Stimulated activated effector memory CD8-positive, alpha-beta T cell treated with anti-CD3 and anti-CD28 coated beads, Interleukin-12 subunit alpha, Interleukin-12 subunit beta, amount 100 ng/mL, for 72 hours (primary cell): Measurements from ENCODE around the gene NTRK2.

Experiments
- ATAC-seq: fragments of 150-1000 bp; cut with Tn5 transposase; 2 replicates; pipeline ENCODE4 v1.10.0; 2021
- DNase-seq, 2 donors: peaks; one replicate each; pipeline ENCODE4 v3.0.0; 2021 to 2022; ENCODE audit warnings: low spot score in 2 of 2
- H3K27ac Mint-ChIP-seq: one replicate; pipeline ENCODE4 v1.8.0; 2022; ENCODE audit warnings: mild to moderate bottlenecking, mixed read lengths
- H3K36me3 Mint-ChIP-seq: one replicate; pipeline ENCODE4 v1.8.0; 2022; ENCODE audit warnings: mild to moderate bottlenecking, mixed read lengths
- H3K4me1 Mint-ChIP-seq: one replicate; pipeline ENCODE4 v1.8.0; 2022; ENCODE audit warnings: mixed read lengths
- H3K4me3 Mint-ChIP-seq: one replicate; pipeline ENCODE4 v1.8.0; 2022; ENCODE audit warnings: mild to moderate bottlenecking, mixed read lengths
- H3K9me3 Mint-ChIP-seq: one replicate; pipeline ENCODE4 v1.8.0; 2022; ENCODE audit warnings: mixed read lengths

The NTRK2 gene

GRCh38 chr9:84702471-84702870 is 32.9 kb downstream of the NTRK2 start:
- no peak for ATAC-seq
- DNase-seq: no peak
- Mint-ChIP-seq H3K4me1 (no peaks in the 10 kb centered on the region), H3K4me3 (no peak overlapping the region), H3K36me3 (no peaks in the 10 kb centered on the region), H3K9me3 (no peaks in the 10 kb centered on the region), H3K27ac (no peak overlapping the region)

- H3K9me3 Mint-ChIP-seq: no peaks in the 10 kb centered on the region
- H3K4me1 Mint-ChIP-seq: no peaks in the 10 kb centered on the region
- ATAC-seq: no peak
- H3K4me3 Mint-ChIP-seq: no peak overlapping the region
- DNase-seq: no peak
- no peaks in the 10 kb centered on the region for H3K36me3 Mint-ChIP-seq
- H3K27ac Mint-ChIP-seq: no peak overlapping the region
These were observed 34.3 kb downstream of the NTRK2 start for GRCh38 chr9:84703793-84704192.

GRCh38 chr9:84705128-84705527 is 35.6 kb downstream of the NTRK2 start:
- H3K4me3 Mint-ChIP-seq: no peak overlapping the region
- no peaks in the 10 kb centered on the region for H3K9me3 Mint-ChIP-seq
- peaks cover 5% of the 10 kb centered on the region for H3K4me1 Mint-ChIP-seq
- DNase-seq (no peak), ATAC-seq (no peak)
- no peaks in the 10 kb centered on the region for H3K36me3 Mint-ChIP-seq
- H3K27ac Mint-ChIP-seq: no peak overlapping the region

- no peak overlapping the region for H3K27ac Mint-ChIP-seq
- no peak for ATAC-seq
These were observed 38.9 kb downstream of the NTRK2 start for GRCh38 chr9:84708400-84708799.

GRCh38 chr9:84709056-84709455 is 39.5 kb downstream of the NTRK2 start:
- H3K9me3 Mint-ChIP-seq: no peaks in the 10 kb centered on the region
- ATAC-seq (no peak), DNase-seq (no peak)
- H3K4me3 Mint-ChIP-seq: no peak overlapping the region
- H3K27ac Mint-ChIP-seq: no peak overlapping the region
- peaks cover 14% of the 10 kb centered on the region for H3K4me1 Mint-ChIP-seq
- H3K36me3 Mint-ChIP-seq: no peaks in the 10 kb centered on the region

More at GRCh38 chr9:84708400-84708799, 38.9 kb downstream of the NTRK2 start:
- no peaks in the 10 kb centered on the region for H3K9me3 Mint-ChIP-seq
- peaks cover 14% of the 10 kb centered on the region for H3K4me1 Mint-ChIP-seq
- DNase-seq: no peak
- no peak overlapping the region for H3K4me3 Mint-ChIP-seq
- H3K36me3 Mint-ChIP-seq: no peaks in the 10 kb centered on the region

- no peaks in the 10 kb centered on the region for H3K36me3 Mint-ChIP-seq
- no peak overlapping the region for H3K27ac Mint-ChIP-seq
- no peak for ATAC-seq
- H3K4me1 Mint-ChIP-seq: peaks cover 14% of the 10 kb centered on the region
- H3K9me3 Mint-ChIP-seq: no peaks in the 10 kb centered on the region
- no peak overlapping the region for H3K4me3 Mint-ChIP-seq
- no peak for DNase-seq
These were observed 41.3 kb downstream of the NTRK2 start for GRCh38 chr9:84710701-84711397.

- Mint-ChIP-seq H3K4me3 (no peak overlapping the region), H3K36me3 (no peaks in the 10 kb centered on the region), H3K27ac (no peak overlapping the region), H3K4me1 (peaks cover 14% of the 10 kb centered on the region), H3K9me3 (no peaks in the 10 kb centered on the region)
- DNase-seq (no peak), ATAC-seq (no peak)
These were observed 41.9 kb downstream of the NTRK2 start for GRCh38 chr9:84711398-84711777.

GRCh38 chr9:84711936-84712335 is 42.4 kb downstream of the NTRK2 start:
- DNase-seq (no peak), ATAC-seq (no peak)
- Mint-ChIP-seq H3K4me3 (no peak overlapping the region), H3K9me3 (no peaks in the 10 kb centered on the region), H3K27ac (no peak overlapping the region), H3K36me3 (no peaks in the 10 kb centered on the region), H3K4me1 (peaks cover 14% of the 10 kb centered on the region)

- Mint-ChIP-seq H3K9me3 (peaks cover 4% of the 10 kb centered on the region), H3K4me3 (no peak overlapping the region), H3K27ac (no peak overlapping the region), H3K36me3 (no peaks in the 10 kb centered on the region), H3K4me1 (peaks cover 5% of the 10 kb centered on the region)
- ATAC-seq: no peak
- no peak for DNase-seq
These were observed 46.7 kb downstream of the NTRK2 start for GRCh38 chr9:84716217-84716616.

- no peaks in the 10 kb centered on the region for H3K36me3 Mint-ChIP-seq
These were observed 48.9 kb downstream of the NTRK2 start for GRCh38 chr9:84718476-84718875.

GRCh38 chr9:84722388-84722989 is 53.0 kb downstream of the NTRK2 start:
- Mint-ChIP-seq H3K4me1 (no peaks in the 10 kb centered on the region), H3K27ac (no peak overlapping the region), H3K4me3 (no peak overlapping the region), H3K36me3 (no peaks in the 10 kb centered on the region), H3K9me3 (peaks cover 4% of the 10 kb centered on the region)
- no peak for DNase-seq
- ATAC-seq: no peak

More at GRCh38 chr9:84718476-84718875, 48.9 kb downstream of the NTRK2 start:
- Mint-ChIP-seq H3K4me1 (no peaks in the 10 kb centered on the region), H3K9me3 (peaks cover 4% of the 10 kb centered on the region), H3K27ac (no peak overlapping the region), H3K4me3 (no peak overlapping the region)
- ATAC-seq: no peak
- DNase-seq: no peak

- peaks cover 4% of the 10 kb centered on the region for H3K9me3 Mint-ChIP-seq
- H3K27ac Mint-ChIP-seq: no peak overlapping the region
- no peaks in the 10 kb centered on the region for H3K4me1 Mint-ChIP-seq
- ATAC-seq (no peak), DNase-seq (no peak)
- no peaks in the 10 kb centered on the region for H3K36me3 Mint-ChIP-seq
- no peak overlapping the region for H3K4me3 Mint-ChIP-seq
These were observed 53.9 kb downstream of the NTRK2 start for GRCh38 chr9:84723426-84723825.

GRCh38 chr9:84731696-84732095 is 62.2 kb downstream of the NTRK2 start:
- H3K36me3 Mint-ChIP-seq: no peaks in the 10 kb centered on the region
- H3K27ac Mint-ChIP-seq: no peak overlapping the region
- H3K9me3 Mint-ChIP-seq: no peaks in the 10 kb centered on the region
- no peak overlapping the region for H3K4me3 Mint-ChIP-seq
- no peaks in the 10 kb centered on the region for H3K4me1 Mint-ChIP-seq
- ATAC-seq (no peak), DNase-seq (no peak)

- DNase-seq: no peak
- H3K27ac Mint-ChIP-seq: no peak overlapping the region
- no peak for ATAC-seq
- H3K4me3 Mint-ChIP-seq: no peak overlapping the region
- H3K36me3 Mint-ChIP-seq: no peaks in the 10 kb centered on the region
- no peaks in the 10 kb centered on the region for H3K9me3 Mint-ChIP-seq
- H3K4me1 Mint-ChIP-seq: no peaks in the 10 kb centered on the region
These were observed 66.6 kb downstream of the NTRK2 start for GRCh38 chr9:84736081-84736480.

GRCh38 chr9:84736536-84736935 is 67.0 kb downstream of the NTRK2 start:
- Mint-ChIP-seq H3K36me3 (no peaks in the 10 kb centered on the region), H3K4me3 (no peak overlapping the region), H3K4me1 (no peaks in the 10 kb centered on the region), H3K9me3 (no peaks in the 10 kb centered on the region), H3K27ac (no peak overlapping the region)
- DNase-seq: no peak
- no peak for ATAC-seq

GRCh38 chr9:84738353-84738752 is 68.8 kb downstream of the NTRK2 start:
- no peak for ATAC-seq

More at GRCh38 chr9:84738353-84738752, 68.8 kb downstream of the NTRK2 start:
- no peak overlapping the region for H3K4me3 Mint-ChIP-seq
- H3K36me3 Mint-ChIP-seq: no peaks in the 10 kb centered on the region
- no peak overlapping the region for H3K27ac Mint-ChIP-seq
- no peak for DNase-seq
- no peaks in the 10 kb centered on the region for H3K4me1 Mint-ChIP-seq
- H3K9me3 Mint-ChIP-seq: no peaks in the 10 kb centered on the region
